Neural progenitor cell (in vitro differentiated cells): ENCODE measurements around the gene OSTM1.

ENCODE experiments used
- EZH2 ChIP-seq: fragments of 200-600 bp; sonication (generic); IDR thresholded peaks from 2 replicates; pipeline ENCODE4 v1.6.1; 2017; ENCODE audit warnings: antibody characterized with exemption, mild to moderate bottlenecking, moderate library complexity
- EZH2phosphoT487 ChIP-seq: fragments of 200-600 bp; sonication (generic); IDR thresholded peaks from 2 replicates; pipeline ENCODE4 v1.6.1; 2017; ENCODE audit warnings: antibody characterized with exemption
- TF ChIP-seq, protein P1 (sequence below): fragments of 200-600 bp; sonication (generic); IDR thresholded peaks from 2 replicates; pipeline ENCODE4 v1.5.1; 2017; ENCODE audit warnings: antibody characterized with exemption, mild to moderate bottlenecking

DNA sequence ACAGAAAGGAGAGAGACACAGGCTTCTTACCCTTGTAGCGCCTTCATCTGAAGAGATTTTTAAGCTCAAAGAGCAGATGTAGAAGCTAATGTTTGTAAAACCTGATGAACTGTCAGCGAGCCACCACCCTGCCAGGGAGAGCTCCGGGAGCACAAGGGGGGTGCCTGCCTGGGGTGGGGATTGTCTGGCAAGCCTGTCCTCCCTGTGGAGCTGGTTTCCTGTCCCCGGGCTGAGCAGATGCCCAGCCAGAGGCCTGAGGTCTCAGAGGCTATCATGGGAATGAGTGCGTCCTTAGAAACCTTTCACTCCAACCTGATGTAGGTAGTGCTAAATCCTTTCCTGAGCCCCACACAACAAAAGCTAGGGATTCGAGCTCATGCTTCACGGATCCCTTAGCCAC, 49.4 kb upstream of the OSTM1 start:
- TF ChIP-seq, protein P1, sequence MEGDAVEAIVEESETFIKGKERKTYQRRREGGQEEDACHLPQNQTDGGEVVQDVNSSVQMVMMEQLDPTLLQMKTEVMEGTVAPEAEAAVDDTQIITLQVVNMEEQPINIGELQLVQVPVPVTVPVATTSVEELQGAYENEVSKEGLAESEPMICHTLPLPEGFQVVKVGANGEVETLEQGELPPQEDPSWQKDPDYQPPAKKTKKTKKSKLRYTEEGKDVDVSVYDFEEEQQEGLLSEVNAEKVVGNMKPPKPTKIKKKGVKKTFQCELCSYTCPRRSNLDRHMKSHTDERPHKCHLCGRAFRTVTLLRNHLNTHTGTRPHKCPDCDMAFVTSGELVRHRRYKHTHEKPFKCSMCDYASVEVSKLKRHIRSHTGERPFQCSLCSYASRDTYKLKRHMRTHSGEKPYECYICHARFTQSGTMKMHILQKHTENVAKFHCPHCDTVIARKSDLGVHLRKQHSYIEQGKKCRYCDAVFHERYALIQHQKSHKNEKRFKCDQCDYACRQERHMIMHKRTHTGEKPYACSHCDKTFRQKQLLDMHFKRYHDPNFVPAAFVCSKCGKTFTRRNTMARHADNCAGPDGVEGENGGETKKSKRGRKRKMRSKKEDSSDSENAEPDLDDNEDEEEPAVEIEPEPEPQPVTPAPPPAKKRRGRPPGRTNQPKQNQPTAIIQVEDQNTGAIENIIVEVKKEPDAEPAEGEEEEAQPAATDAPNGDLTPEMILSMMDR: no peak
- TF ChIP-seq EZH2phosphoT487 (no peak), EZH2 (no peak)
